Left renal cortex interstitium (tissue), 4 donors: ENCODE data around the gene CDIP1. TPM values are rescaled to one million over a fixed set of nuclear protein-coding genes. Genes with fewer than 3 reads are reported as not detected.

Source experiments
- DNase-seq, 4 donors: peaks; one replicate each; pipeline ENCODE4 v3.0.0-alpha.2; 2013; ENCODE audit warnings: low read depth in 4 of 4, low spot score in 2 of 4, missing footprints in 1 of 4
- polyA plus RNA-seq, 4 donors: library from polyadenylated mRNA; unstranded; fragments of 120-200 nt; gene quantifications; one replicate each; pipeline ENCODE4 v1.2.1, GENCODE V29; 2013; ENCODE audit not compliant: insufficient read length in 4 of 4

Gene CDIP1
- polyA plus RNA-seq, 4 donors, result 28.0 to 30.7 (median 30.6) TPM

- no peak for DNase-seq
Measured at GRCh38 chr16:4517812-4518680, 20.5 kb downstream of the CDIP1 start.

DNA sequence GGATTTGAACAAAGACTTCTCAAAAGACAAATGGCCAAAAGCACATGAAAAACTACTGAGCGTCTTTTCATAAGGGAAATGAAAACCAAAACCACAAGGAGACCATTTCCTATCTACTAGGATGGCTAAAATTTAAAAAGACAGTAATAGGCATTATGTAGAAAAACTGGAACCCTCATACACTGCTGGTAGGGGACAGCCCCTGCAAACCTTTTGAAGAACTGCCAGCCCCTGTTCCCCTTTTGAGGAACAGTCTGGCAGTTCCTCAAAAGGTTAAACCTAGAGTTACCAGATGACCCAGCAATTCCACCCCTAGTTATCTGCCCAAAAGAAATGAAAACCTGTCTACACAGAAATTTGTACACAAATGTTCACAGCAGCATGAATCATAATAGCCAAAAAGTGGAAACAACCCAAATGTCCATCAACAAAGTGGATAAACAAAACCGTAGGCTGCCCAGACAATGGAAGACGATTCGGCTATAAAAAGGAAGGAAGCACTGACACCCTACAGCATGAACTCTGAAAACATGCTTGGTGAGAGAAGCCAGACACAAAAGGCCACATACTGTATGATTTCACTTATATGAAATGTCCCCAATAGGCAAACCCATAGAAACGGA lies 22.9 kb downstream of the CDIP1 start:
- no peak for DNase-seq

DNA sequence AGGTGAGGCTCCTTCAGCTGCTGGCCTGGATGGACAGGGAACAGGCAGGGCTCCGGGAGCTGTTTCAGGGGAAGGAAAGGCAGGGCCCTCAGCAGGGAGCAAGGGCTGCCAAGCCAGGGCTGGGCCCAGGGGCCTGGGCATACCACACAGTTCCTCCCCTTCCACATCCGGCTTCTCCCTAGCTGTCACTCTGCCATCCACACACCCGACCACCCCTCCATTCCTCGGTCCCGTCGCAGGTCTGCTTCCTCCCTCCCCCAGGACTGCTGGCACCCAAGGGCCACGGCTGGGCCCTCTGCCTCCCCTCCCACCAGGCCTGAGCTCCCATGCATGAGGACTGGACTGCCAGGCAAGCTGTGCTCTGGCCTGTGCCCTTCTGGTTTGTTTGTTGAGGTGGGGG lies 24.0 kb downstream of the CDIP1 start:
- DNase-seq, result no peak

DNA sequence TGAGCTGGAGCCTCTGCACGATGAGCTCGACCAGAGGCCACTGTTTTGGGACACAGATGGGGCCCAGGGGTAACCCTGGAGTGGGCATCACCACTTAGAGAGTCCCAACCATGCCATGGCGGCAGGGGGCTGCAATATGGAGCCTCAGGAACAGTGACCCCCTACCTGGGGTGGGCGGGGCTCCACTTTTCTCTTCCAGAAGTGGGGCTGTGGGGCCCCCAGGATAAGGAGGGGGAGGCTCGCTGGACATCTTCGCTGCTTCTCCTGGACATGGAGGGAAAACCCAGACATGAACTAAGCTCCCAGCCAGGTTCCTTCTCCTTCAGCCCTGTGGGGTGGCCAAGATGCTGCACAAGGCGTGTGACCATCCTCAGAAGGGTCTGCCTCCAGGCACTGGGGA lies 24.7 kb downstream of the CDIP1 start:
- DNase-seq, result no peak

- DNase-seq, result no peak
Measured at GRCh38 chr16:4513086-4513860, 25.3 kb downstream of the CDIP1 start.

DNA sequence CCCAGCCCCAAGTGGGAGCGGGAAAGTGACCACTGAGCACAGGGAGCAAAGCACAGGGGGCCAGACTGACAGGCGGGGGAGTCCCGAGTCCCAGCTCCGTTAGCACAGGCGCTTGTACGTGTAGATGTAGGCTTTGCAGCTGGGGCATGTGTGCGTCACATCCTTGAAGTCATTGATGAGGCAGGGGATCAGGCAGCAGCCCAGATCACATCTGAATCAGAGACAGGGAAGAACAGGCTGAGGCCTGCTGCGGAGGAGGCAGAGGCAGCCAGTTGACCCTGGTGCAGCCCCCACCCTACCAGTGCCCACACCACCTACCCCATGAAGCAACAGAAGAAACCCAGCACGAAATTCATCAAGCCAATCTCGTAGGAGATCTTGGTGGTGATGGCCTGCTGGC lies 26.1 kb downstream of the CDIP1 start:
- DNase-seq, result no peak

DNA sequence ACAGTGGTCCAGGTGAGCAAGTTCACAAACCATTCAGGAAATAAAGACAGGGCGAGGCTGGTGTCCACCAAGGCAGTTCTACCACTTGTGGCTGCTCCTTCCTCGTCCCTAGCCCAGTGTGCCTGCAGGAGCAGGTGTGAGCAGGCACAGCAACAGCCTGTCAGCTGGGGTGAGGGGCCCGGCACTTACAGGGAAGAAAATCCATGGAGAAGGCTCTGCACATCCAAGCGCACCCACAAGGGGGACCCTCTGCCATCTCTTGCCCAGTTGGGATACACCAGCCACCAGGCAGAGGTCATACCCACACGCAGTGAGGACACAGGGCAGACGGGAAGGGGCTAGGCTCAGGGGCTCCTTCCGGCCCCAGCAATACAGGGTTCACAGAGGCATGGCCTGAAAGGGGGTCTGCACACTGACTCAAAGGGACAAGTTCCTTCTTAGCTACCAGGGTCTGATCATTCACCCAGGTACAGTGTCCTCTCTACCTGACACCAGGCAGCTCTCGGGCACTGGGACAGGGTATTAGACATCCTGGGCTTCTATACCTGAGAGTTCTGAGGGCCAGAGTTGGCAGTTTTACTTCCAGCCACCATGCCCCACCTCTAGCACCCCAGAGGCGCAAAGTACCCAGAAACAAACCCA lies 27.0 kb downstream of the CDIP1 start:
- no peak for DNase-seq

DNA sequence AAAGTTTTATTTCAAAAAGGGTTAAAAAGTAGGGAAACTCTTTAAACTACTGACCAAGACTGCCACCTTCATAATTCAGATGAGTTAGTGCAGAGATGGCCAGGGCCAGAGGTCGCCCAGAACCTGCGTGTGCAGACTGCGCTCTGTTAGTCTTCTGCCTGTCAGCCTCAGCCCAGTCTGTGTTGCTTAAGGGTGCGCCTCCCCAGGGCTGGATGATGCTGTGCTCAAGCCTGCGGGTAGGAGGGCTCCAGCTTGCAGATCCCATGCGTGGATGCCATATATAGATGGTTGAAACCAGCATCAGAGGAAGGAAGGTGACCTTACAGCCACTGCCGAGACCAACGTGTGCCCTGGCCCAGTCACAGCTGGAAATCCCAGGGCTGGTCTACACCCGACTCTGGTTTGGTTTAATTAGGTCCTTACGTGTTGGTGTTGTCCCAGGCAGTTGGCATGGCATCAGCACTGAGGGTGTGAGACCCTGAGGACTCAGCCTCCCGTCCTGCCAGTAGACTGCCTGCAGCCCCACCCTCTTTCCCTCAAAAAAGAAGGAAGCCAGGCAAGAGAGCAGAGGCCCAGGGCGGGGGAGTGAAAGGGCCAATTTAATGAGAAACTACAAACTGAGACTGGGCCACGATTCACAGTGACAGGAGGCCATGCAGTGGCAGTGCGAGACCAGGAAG lies 27.7 kb downstream of the CDIP1 start:
- no peak for DNase-seq

GRCh38 chr16:4510131-4510530 lies 28.4 kb downstream of the CDIP1 start:
- no peak for DNase-seq

GRCh38 chr16:4509420-4509819 lies 29.2 kb downstream of the CDIP1 start:
- no peak for DNase-seq

GRCh38 chr16:4508806-4509205 lies 29.8 kb downstream of the CDIP1 start:
- DNase-seq, result no peak

DNA sequence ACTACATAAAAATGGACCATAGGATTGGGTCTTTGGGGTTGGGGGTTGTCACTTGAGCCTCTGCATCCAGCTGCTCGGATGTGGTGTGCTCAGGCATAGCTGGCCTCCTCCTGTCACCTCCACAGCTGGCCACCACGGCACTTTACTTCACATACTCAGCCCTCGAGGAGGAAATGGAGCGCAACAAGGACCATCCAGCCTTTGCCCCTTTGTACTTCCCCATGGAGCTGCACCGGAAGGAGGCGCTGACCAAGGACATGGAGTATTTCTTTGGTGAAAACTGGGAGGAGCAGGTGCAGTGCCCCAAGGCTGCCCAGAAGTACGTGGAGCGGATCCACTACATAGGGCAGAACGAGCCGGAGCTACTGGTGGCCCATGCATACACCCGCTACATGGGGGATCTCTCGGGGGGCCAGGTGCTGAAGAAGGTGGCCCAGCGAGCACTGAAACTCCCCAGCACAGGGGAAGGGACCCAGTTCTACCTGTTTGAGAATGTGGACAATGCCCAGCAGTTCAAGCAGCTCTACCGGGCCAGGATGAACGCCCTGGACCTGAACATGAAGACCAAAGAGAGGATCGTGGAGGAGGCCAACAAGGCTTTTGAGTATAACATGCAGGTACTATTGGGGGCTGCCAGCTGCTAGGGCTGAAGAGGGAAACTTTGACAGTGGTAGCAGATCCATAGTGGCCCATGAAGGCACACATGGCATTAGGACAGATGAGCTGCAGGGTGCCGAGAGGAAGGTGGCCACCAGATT lies 30.8 kb downstream of the CDIP1 start:
- no peak for DNase-seq

GRCh38 chr16:4506450-4506849 lies 32.1 kb downstream of the CDIP1 start:
- peak in 2 of 4 donors; percentile 36 to 40 for DNase-seq

DNA sequence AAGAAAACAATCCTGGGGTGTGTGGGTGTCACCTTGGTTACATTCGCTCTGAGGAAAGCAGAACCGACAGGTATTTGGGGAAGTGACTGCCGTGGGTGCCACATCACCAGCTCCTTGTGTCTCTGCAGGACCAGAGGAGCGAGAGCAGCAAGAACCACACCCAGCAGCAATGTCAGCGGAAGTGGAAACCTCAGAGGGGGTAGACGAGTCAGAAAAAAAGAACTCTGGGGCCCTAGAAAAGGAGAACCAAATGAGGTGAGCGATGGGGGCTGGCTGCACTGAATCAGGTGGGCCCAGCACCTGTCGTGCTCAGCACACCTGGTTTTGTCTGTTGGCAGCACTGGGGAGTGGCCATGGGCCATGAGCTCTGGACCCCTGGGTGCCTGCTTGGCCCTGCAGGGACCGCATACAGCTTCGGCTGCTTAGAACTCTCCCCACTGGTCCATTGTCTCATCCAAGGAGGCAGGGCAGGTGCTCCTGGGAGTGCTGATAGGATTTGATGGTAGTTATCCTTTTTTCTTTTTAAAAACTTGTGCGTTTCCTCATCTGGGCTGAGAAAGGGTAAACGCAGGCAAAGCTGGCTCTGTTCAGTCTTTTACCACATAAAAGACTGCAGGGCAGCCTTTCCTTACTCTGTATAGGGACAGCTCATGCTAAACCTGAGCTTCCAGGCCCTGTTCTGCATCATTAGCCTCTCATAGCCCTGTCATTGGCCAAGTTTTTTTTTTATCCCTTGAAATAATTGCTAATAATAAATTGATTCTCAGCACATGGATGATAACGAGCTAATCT lies 33.0 kb downstream of the CDIP1 start:
- no peak for DNase-seq

GRCh38 chr16:4501071-4501478 lies 37.5 kb downstream of the CDIP1 start:
- DNase-seq, result no peak

DNA sequence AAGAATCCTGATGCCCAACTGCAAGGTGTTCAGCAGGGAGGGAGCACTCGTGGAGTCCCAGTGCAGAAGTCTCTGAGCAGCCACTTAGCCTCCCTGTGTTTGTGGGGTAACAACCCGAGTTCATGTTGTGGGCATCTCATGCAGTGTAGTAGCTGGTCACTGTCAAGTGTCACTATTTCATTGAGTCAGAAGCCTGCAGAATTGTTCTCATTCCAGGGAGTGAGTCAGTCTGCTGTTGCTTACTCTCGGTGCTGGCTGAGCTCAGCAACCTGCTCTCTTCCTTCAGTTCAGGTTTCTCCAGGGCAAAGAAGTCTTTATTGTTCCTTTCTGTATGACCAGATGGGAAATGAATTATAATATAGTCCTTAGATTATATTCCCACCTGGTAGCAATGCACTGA lies 38.3 kb downstream of the CDIP1 start:
- DNase-seq, result no peak

DNA sequence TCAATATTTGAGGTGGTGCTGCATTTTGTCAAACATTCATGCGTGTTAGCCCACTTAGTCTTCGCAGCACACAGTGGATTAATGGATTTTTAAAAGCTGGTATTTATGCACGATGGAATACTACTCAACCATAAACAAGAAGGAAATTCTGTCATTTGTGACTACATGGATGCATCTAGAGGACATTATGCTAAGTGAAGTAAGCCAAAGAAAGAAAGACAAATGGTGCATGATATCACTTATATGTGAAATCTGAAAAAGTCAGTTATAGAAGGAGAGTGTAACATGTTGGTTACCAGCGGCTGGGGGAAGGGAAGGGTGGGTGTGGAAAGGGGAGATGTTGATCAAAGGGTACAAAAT lies 39.4 kb downstream of the CDIP1 start:
- no peak for DNase-seq

DNA sequence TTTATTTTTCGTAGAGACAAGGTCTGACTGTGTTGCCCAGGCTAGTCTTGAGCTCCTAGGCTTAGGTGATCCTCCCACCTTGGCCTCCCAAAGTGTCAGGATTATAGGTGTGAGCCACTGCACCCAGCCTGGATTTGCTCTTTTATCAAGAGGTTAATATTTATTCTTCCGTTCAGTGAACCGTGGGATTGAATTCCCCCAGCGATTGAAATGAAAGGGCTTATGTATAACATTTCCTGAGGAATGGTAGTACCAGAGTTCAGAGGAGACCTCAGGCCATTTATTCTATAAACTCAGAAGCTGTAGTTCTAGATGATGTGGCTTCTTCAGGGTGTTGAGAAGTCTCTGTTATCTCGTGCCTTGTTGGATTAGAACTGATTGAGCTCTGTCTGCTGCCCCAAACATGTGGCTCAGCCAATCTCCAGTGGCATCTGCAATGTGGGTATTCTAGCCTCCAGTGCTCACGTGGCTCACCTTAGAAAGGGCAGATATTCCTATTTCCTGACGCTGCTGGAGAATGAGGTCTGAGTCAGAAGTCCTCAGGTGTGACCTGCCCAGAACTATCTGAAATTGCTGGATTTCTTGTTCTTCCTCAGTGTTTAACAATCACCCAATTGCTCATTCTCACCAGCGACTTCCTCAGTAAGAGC lies 39.9 kb downstream of the CDIP1 start:
- no peak for DNase-seq
